IMR-90 (cell line): ENCODE results near the gene CHST8. TPM values are rescaled to one million over a fixed set of nuclear protein-coding genes. Genes with fewer than 3 reads are reported as not detected.

Source experiments
- ATAC-seq: fragments of 200-7000 bp; cut with Tn5 transposase; 2 replicates; pipeline ENCODE4 v1.9.1; 2020; ENCODE audit warnings: low read depth, mild to moderate bottlenecking, moderate library complexity
- BruUV-seq: library from RNA; stranded (reverse); fragments of 400-500 nt; replicated peaks from 2 replicates; lab custom pipeline; 2021; lab: Mats Ljungman, UMichigan
- CTCF ChIA-PET: fragments of 300-600 bp; formaldehyde crosslinking; extraction: SDS; loops from one replicate; lab custom pipeline; 2021; ENCODE audit warnings: antibody characterized with exemption; lab: Yijun Ruan, JAX
- POLR2A ChIA-PET: fragments of 300-600 bp; sonication (Branson Sonifier 250); formaldehyde crosslinking; loops from one replicate; lab custom pipeline; 2022; ENCODE audit warnings: antibody characterized with exemption; ENCODE audit not compliant: unreplicated experiment; lab: Charles Lee
- DNase-seq: peaks from one replicate; pipeline ENCODE4 v3.0.0; 2013
- H2AFZ ChIP-seq: replicated peaks from 2 replicates; pipeline ENCODE3; 2013; ENCODE audit warnings: low read length, mild to moderate bottlenecking; ENCODE audit not compliant: poor library complexity
- H2AK5ac ChIP-seq: 2 replicates; pipeline ENCODE4 v1.6.1; 2013; ENCODE audit warnings: low read depth, low read length, inconsistent platforms
- H2AK9ac ChIP-seq: replicated peaks from 2 replicates; pipeline ENCODE3; 2013; ENCODE audit warnings: mild to moderate bottlenecking, low read depth, low read length, moderate library complexity; ENCODE audit not compliant: poor library complexity
- H2BK120ac ChIP-seq: 2 replicates; pipeline ENCODE4 v1.6.1; 2013; ENCODE audit warnings: low read depth, low read length, inconsistent platforms
- H2BK15ac ChIP-seq: 3 replicates; pipeline ENCODE4 v1.6.1; 2013; ENCODE audit warnings: low read depth, low read length, inconsistent platforms
- H2BK20ac ChIP-seq: 2 replicates; pipeline ENCODE4 v1.6.1; 2013; ENCODE audit warnings: low read depth, mild to moderate bottlenecking, inconsistent platforms, low read length, moderate library complexity
- H2BK5ac ChIP-seq: 2 replicates; pipeline ENCODE4 v1.6.1; 2013; ENCODE audit warnings: mild to moderate bottlenecking, low read depth, low read length, inconsistent platforms; ENCODE audit not compliant: poor library complexity, severe bottlenecking
- H3K14ac ChIP-seq: replicated peaks from 2 replicates; pipeline ENCODE4 v1.6.1; 2013; ENCODE audit warnings: low read depth, low read length, inconsistent platforms
- H3K18ac ChIP-seq: 2 replicates; pipeline ENCODE4 v1.6.1; 2013; ENCODE audit warnings: low read depth, low read length, control low read depth
- H3K23ac ChIP-seq: 2 replicates; pipeline ENCODE4 v1.6.1; 2013; ENCODE audit warnings: low read depth, low read length, inconsistent platforms
- H3K27ac ChIP-seq: 2 replicates; pipeline ENCODE4 v1.5.1; 2013; ENCODE audit warnings: mild to moderate bottlenecking, control low read depth, low read length; ENCODE audit not compliant: insufficient read depth
- H3K27me3 ChIP-seq: 2 replicates; pipeline ENCODE4 v1.6.1; 2013; ENCODE audit warnings: low read length; ENCODE audit not compliant: control insufficient read depth, insufficient read depth
- H3K36me3 ChIP-seq: 2 replicates; pipeline ENCODE4 v1.6.1; 2013; ENCODE audit warnings: low read length, mixed read lengths; ENCODE audit not compliant: control insufficient read depth, insufficient read depth
- H3K4ac ChIP-seq: 2 replicates; pipeline ENCODE4 v1.6.1; 2013; ENCODE audit warnings: low read depth, low read length, inconsistent platforms
- H3K4me1 ChIP-seq: 2 replicates; pipeline ENCODE4 v1.6.1; 2013; ENCODE audit warnings: low read length, mixed read lengths; ENCODE audit not compliant: control insufficient read depth, insufficient read depth
- H3K4me2 ChIP-seq: 2 replicates; pipeline ENCODE4 v1.6.1; 2013; ENCODE audit warnings: low read depth, mild to moderate bottlenecking, control low read depth, low read length, moderate library complexity
- H3K4me3 ChIP-seq: 2 replicates; pipeline ENCODE4 v1.5.1; 2013; ENCODE audit warnings: low read depth, mild to moderate bottlenecking, control low read depth, low read length, moderate library complexity; ENCODE audit not compliant: insufficient read depth
- H3K56ac ChIP-seq: 2 replicates; pipeline ENCODE4 v1.6.1; 2013; ENCODE audit warnings: low read length, inconsistent platforms; ENCODE audit not compliant: insufficient read depth; ENCODE audit errors: extremely low read depth
- H3K79me1 ChIP-seq, 2 experiments: 2 replicates each; pipeline ENCODE4 v1.6.1; 2013; ENCODE audit warnings: low read length in 2 of 2, inconsistent platforms in 1 of 2, low read depth in 1 of 2
- H3K9ac ChIP-seq: 2 replicates; pipeline ENCODE4 v1.6.1; 2013; ENCODE audit warnings: low read depth, low read length, control low read depth
- H3K9me1 ChIP-seq: 2 replicates; pipeline ENCODE4 v1.6.1; 2013; ENCODE audit warnings: low read length, inconsistent platforms; ENCODE audit not compliant: insufficient read depth
- H3K9me3 ChIP-seq: 2 replicates; pipeline ENCODE4 v1.6.1; 2013; ENCODE audit warnings: low read length; ENCODE audit not compliant: control insufficient read depth, insufficient read depth
- H4K20me1 ChIP-seq: 2 replicates; pipeline ENCODE4 v1.6.1; 2013; ENCODE audit warnings: low read length, inconsistent platforms; ENCODE audit not compliant: insufficient read depth
- H4K5ac ChIP-seq: 2 replicates; pipeline ENCODE4 v1.6.1; 2013; ENCODE audit warnings: mild to moderate bottlenecking, low read depth, low read length, control low read depth
- H4K8ac ChIP-seq, 2 experiments: 2 replicates each; pipeline ENCODE4 v1.6.1; 2013; ENCODE audit warnings: low read depth in 2 of 2, low read length in 2 of 2, control low read depth in 1 of 2, inconsistent platforms in 1 of 2
- H4K91ac ChIP-seq: 2 replicates; pipeline ENCODE4 v1.6.1; 2013; ENCODE audit warnings: low read depth, low read length, inconsistent platforms; ENCODE audit not compliant: insufficient read depth
- CTCF ChIP-seq: conservative IDR thresholded peaks from 2 replicates; pipeline ENCODE4 v1.5.1; 2012; ENCODE audit warnings: mild to moderate bottlenecking, low read depth, low read length, improper control_type of control experiment
- MAFK ChIP-seq: IDR thresholded peaks from 2 replicates; pipeline ENCODE4 v1.6.1; 2012; ENCODE audit warnings: low read depth, low read length, improper control_type of control experiment
- POLR2A ChIP-seq: IDR thresholded peaks from 2 replicates; pipeline ENCODE4 v1.6.1; 2012; ENCODE audit warnings: mild to moderate bottlenecking, low read depth, low read length
- RAD21 ChIP-seq: IDR thresholded peaks from 2 replicates; pipeline ENCODE4 v1.6.1; 2012; ENCODE audit warnings: low read length, improper control_type of control experiment
- RCOR1 ChIP-seq: IDR thresholded peaks from 2 replicates; pipeline ENCODE4 v1.6.1; 2012; ENCODE audit warnings: mild to moderate bottlenecking, low read length, improper control_type of control experiment; ENCODE audit not compliant: insufficient replicate concordance
- SMC3 ChIP-seq: fragments of 150-350 bp; IDR thresholded peaks from 2 replicates; pipeline ENCODE4 v1.6.1; 2016; ENCODE audit warnings: low read depth, mild to moderate bottlenecking, antibody characterized with exemption, low read length, moderate library complexity
- WGBS, 2 experiments: methylation state at CpG; one replicate each; pipeline versions ENCODE4 v1.1.5 to v1.1.7; 2013; ENCODE audit warnings: missing lambda C conversion rate in 2 of 2; ENCODE audit not compliant: insufficient read length in 1 of 2; ENCODE audit errors: extremely low coverage in 2 of 2; 5-methylcytosine and 5-hydroxymethylcytosine counted together
- dilution Hi-C: fragments of 300-500 bp; cut with HindIII; formaldehyde crosslinking; loops from one replicate; pipeline ENCODE4 v1.14.3; 2018; ENCODE audit warnings: low sequenced_read_pairs; ENCODE audit not compliant: unreplicated experiment
- in situ Hi-C: fragments of 300-500 bp; cut with MboI; formaldehyde crosslinking; loops from 3 replicates; pipeline ENCODE4 v1.14.3; 2019; ENCODE audit warnings: low sequenced_read_pairs, inconsistent platforms, mixed read lengths
- intact Hi-C: fragments of 100-400 bp; cut with micrococcal nuclease; formaldehyde crosslinking; loops from 2 replicates; pipeline ENCODE4 v1.10.0; 2022
- polyA plus RNA-seq, 3 experiments: library from polyadenylated mRNA; depleted of rRNA; stranded (reverse); fragments of >200 nt; gene quantifications; 2 replicates each; pipeline ENCODE4 v1.2.3, GENCODE V29; 2012; ENCODE audit warnings: low replicate concordance in 1 of 3
- total RNA-seq: library from RNA; depleted of rRNA; stranded (reverse); fragments of >200 nt; gene quantifications from 2 replicates; pipeline ENCODE4 v1.2.3, GENCODE V29; 2012

CHST8 gene
- total and polyA plus RNA-seq, 2 of the 4 experiments (the other 2 are of a cell fraction) = not detected

DNA sequence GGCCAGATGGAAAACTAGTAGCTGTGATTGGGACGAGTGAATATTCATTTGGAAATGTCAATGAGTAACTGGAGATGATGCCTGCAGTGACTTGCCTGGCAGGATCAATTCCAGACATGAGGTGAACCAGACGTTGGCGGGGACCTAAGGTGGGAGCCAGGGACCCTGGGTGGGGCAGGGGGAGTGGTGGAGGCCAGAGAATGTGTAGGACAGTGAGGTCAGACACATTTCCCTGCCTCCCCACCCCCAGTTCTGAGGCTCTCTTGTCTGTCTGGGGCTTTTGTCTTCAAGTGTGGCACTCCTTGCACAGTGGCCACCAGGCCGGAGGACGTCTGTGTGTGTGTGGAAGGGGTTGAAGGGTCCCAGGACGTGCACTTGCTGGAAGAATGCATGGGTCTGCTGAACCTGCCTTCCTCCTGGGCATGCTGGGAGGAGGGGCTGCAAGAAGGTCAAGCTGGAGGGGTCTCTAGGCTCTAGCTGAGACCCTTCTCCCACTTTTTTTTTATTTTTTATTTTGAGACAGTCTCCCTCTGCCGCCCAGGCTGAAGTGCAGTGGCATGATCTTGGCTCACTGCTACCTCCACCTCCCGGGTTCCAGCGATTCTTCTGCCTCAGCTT, 51.6 kb downstream of the CHST8 start:
- H4K8ac ChIP-seq = no peak overlapping the region
- ChIA-PET CTCF (no interaction called here), POLR2A (no interaction called here)
- no peak overlapping the region for H3K4me2 ChIP-seq
- DNase-seq (no peak), ATAC-seq (no peak)
- BruUV-seq = no TSS peak
- no peaks in the 10 kb centered on the region for H3K79me1 ChIP-seq
- dilution Hi-C loops = no loop called here
- no peak overlapping the region for H3K18ac ChIP-seq
- H3K27me3 ChIP-seq = no peaks in the 10 kb centered on the region
- no peaks in the 10 kb centered on the region for H4K20me1 ChIP-seq
- no peak overlapping the region for H4K91ac ChIP-seq
- no peak overlapping the region for H4K5ac ChIP-seq
- no peaks in the 10 kb centered on the region for H3K36me3 ChIP-seq
- H3K23ac ChIP-seq = no peak overlapping the region
- WGBS, 2 experiments = 47% methylated on average over 3 of the region's 9 CpGs; no CpG with 5 or more reads in 1 of the 2 experiments
- no peak overlapping the region for H2AK5ac ChIP-seq
- no peak overlapping the region for H3K14ac ChIP-seq
- H2AFZ ChIP-seq = no peak overlapping the region
- no peak overlapping the region for H3K27ac ChIP-seq
- no peak overlapping the region for H3K9ac ChIP-seq
- H3K4me3 ChIP-seq = no peak overlapping the region
- in situ Hi-C loops = no loop called here
- no peak overlapping the region for H2BK15ac ChIP-seq
- no peak overlapping the region for H3K56ac ChIP-seq
- H2BK20ac ChIP-seq = no peak overlapping the region
- H3K4ac ChIP-seq = no peak overlapping the region
- H3K9me3 ChIP-seq = no peaks in the 10 kb centered on the region
- H2BK120ac ChIP-seq = no peak overlapping the region
- H2BK5ac ChIP-seq = no peak overlapping the region
- H3K4me1 ChIP-seq = no peaks in the 10 kb centered on the region
- H2AK9ac ChIP-seq = no peak overlapping the region
- TF ChIP-seq MAFK (no peak), POLR2A (no peak), SMC3 (no peak), RAD21 (no peak), CTCF (no peak), RCOR1 (no peak)
- no peaks in the 10 kb centered on the region for H3K9me1 ChIP-seq
- intact Hi-C loops = no loop called here
